HG02938 (cell line): ENCODE data around the gene NOS3.

Source experiments
- ATAC-seq: cut with Tn5 transposase; IDR thresholded peaks from one replicate; pipeline ENCODE4 v1.9.1; 2021; ENCODE audit warnings: mild to moderate bottlenecking, moderate library complexity; ENCODE audit not compliant: unreplicated experiment

NOS3 gene

GRCh38 chr7:150977382-150978125, 13.3 kb upstream of the NOS3 start:
- ATAC-seq = no peak

DNA sequence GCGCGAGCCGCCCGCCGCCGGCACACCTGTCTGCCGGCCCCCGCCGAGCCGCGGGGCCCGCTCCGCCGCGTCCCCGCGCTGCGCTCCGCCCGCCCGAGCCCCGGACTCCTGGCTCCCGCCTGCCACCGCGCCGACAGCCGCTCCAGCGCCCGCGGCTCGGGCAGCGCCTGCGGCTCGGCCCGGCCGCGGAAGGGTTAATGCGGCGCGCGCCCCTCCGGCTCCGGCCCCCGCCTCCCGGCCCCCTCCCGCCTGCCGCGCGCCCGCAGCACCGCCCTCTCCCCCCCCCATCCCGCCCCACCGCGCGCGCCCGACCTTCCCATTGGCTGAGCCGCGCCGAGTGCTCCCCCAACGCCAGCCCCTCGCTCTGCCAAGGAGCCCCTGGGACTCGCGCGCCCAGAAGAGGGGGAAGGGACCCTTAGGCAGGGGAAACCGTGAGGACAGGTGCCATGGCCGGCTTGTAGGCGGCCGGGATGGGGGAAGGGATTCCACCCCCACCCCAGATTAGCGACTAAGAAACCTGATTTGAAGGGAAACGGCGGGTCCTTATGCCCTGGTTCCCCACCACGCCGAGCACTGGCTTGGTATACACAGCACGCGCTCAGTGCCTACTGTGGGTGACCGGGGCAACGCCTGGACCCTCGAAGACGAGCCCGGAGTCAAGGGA, 12.6 kb upstream of the NOS3 start, which contains the start of gene KCNH2:
TSS of gene KCNH2 (minus strand) at position 196 of the 664 bp plus-strand sequence. CDS start 408 bp downstream, outside the sequence.
- no peak for ATAC-seq

DNA sequence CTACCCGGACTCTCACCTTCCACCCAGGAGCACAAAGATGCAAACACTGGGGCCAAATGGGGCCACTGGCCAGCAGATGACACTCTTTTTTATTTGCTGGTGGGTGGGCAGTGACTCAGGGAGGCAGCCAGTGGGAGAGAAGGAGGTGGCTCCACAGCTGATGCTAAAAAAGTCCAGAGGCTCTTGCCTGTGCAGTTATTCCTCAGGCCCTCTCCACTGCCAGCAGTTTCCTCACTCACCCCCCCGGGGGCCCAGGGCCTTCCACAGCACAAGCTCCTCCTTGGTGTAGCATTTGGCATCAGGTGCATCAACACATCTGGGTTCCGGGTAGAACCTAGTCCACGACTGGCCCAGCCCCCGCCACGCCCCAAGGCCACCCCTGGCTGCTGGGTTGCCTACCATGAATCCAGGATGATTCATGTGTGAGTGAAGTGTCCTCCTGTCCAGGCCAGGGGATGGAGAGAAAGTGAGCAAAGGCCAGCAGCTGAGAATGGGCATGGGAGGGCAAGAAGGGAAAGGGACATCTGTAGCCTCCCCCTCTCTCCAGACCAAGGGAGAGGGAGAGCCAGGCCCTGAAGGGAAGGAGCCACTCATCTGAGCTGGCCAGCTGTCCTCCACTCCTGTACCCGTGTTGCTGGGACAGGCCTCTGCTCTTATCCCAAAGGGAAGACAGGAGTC, 11.0 kb upstream of the NOS3 start:
- no peak for ATAC-seq

- no peak for ATAC-seq
Measured at GRCh38 chr7:150980663-150981062, 10.2 kb upstream of the NOS3 start.

GRCh38 chr7:150981644-150982043, 9.2 kb upstream of the NOS3 start:
- no peak for ATAC-seq

DNA sequence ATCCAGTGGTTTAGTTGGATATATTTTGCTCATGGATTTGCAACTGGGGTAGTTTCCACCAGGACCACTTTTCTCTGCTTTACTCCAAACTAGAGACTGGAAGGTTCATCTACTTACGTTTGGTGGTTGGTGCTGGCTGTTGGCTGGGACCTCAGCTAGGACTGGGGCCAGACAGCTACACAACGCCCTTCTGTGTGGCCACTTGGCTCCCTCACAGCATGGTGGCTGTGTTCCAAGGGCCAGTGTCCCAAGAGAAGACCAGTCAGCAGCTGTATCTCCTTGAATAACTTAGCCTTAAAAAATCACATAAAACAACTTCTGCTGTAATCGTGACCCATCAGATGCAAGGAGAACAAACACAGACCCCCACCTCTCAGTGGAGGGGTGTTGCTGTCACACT, 8.5 kb upstream of the NOS3 start:
- ATAC-seq = no peak

DNA sequence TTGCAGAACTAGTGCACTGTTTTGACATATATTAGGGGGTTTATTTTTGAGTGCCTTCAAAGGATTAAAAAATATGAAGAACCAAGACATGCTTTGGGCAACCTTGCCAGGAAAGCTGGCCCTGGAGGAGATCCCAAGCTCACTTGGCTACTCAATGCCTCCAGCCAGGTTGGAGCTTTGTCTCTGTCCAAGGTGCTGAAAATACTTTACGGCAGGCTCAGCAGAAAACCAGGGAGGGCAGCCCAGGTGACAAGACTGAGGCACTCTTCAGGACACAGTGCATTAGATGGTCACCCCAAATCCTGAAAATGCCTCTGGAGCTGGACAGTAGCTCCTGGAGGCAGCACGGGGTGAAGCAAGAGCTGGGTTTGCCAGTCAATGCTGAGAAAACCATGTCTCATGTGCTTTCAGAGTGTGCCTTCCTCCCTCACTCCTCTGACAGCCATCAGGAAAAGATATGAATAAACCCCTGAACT, 6.9 kb upstream of the NOS3 start:
- ATAC-seq = no peak

- ATAC-seq = no peak
Measured at GRCh38 chr7:150986099-150986512, 4.7 kb upstream of the NOS3 start.

DNA sequence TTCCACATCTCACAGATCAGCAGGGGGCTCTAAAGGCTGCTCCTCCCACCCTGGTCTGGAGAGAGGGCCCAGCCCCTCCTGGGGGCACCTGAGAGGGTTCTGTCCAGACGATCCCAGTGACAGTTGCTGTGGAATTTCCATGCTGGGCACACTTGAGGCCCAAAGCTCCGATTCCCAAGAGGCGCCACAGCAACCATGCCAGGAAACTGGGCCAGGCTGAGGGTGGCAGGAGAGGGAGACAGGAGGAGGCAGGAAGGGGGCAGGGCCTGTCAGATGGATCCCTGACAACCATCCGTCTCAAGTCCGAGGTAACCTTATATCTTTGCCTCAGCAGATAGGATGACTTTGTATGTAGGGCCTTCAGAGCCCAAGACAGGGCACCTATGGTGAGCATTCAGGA, 4.3 kb upstream of the NOS3 start:
- ATAC-seq = no peak

GRCh38 chr7:150988230-150989226, 2.3 kb upstream of the NOS3 start:
- ATAC-seq = no peak

GRCh38 chr7:150989456-150989855, 1.4 kb upstream of the NOS3 start:
- no peak for ATAC-seq

- no peak for ATAC-seq
Measured at GRCh38 chr7:150992051-150992640, 1.3 kb downstream of the NOS3 start.

DNA sequence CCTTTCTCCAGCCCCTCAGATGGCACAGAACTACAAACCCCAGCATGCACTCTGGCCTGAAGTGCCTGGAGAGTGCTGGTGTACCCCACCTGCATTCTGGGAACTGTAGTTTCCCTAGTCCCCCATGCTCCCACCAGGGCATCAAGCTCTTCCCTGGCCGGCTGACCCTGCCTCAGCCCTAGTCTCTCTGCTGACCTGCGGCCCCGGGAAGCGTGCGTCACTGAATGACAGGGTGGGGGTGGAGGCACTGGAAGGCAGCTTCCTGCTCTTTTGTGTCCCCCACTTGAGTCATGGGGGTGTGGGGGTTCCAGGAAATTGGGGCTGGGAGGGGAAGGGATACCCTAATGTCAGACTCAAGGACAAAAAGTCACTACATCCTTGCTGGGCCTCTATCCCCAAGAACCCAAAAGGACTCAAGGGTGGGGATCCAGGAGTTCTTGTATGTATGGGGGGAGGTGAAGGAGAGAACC, 2.1 kb downstream of the NOS3 start:
- peak; percentile 55 for ATAC-seq

DNA sequence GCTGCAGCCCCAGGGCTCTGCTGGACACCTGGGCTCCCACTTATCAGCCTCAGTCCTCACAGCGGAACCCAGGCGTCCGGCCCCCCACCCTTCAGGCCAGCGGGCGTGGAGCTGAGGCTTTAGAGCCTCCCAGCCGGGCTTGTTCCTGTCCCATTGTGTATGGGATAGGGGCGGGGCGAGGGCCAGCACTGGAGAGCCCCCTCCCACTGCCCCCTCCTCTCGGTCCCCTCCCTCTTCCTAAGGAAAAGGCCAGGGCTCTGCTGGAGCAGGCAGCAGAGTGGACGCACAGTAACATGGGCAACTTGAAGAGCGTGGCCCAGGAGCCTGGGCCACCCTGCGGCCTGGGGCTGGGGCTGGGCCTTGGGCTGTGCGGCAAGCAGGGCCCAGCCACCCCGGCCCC, 2.7 kb downstream of the NOS3 start:
- no peak for ATAC-seq

DNA sequence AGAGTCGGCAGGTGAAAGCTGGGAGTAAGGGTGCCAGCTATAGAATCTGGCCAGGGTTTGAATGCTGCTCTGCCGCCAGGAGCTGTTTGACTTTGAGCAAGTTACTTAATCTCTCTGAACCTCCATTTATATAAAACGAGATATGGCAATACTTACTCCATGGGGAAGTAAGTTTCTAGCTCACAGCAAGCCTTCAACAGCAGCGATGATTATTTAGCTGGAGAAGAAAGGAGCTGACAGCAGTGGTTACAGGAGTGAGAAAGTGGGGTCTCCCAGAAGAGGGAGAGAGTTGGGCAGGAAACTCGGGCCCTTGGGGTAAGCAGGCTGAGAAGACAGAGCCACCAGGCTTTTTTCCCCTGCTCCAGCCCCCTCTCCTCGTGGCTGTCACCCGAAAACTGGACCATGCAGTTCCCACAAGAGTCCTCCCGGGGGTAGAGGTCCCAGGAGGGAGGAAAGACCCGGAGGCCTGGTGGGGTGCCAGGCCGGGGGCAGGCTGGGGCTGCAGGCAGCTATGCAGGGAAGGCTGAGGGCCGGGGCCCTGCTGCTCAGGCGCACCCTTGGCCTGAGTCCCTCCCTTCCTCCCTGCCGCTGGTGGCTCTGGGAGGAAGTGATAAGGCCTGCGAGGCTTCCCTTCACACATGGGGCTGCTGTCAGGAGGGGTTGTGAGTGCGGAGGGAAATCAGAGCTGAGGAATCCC, 3.5 kb downstream of the NOS3 start:
- ATAC-seq = no peak

- no peak for ATAC-seq
Measured at GRCh38 chr7:150994838-150995510, 4.2 kb downstream of the NOS3 start.

DNA sequence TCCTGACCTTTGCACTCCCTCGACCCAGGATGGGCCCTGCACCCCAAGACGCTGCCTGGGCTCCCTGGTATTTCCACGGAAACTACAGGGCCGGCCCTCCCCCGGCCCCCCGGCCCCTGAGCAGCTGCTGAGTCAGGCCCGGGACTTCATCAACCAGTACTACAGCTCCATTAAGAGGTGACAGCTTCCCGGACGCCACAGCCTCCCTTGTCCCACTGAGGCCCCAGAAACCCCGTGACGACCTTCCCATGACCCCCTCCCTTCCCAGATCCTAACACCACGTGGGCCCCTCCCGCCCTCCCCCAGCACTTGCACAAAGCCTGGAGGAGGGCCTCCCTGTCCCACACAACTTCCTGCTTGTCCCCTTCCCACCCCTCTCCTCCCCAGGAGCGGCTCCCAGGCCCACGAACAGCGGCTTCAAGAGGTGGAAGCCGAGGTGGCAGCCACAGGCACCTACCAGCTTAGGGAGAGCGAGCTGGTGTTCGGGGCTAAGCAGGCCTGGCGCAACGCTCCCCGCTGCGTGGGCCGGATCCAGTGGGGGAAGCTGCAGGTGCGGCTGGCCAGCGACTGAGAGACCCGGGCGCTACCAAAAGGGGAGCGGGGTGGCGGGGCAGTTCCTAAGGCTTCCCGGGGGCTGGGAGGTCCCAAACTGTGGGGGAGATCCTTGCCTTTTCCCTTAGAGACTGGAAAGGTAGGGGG, 5.7 kb downstream of the NOS3 start:
- no peak for ATAC-seq

DNA sequence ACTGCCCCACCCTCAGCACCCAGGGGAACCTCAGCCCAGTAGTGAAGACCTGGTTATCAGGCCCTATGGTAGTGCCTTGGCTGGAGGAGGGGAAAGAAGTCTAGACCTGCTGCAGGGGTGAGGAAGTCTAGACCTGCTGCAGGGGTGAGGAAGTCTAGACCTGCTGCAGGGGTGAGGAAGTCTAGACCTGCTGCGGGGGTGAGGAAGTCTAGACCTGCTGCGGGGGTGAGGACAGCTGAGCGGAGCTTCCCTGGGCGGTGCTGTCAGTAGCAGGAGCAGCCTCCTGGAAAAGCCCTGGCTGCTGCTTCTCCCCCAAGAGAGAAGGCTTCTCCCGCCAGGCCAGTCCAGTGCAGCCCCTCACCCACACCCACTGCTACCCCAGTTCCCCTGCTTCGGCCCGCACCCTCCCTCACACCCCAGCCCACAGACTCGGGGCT, 6.3 kb downstream of the NOS3 start:
- ATAC-seq = no peak
